AG04449 (cell line): Measurements from ENCODE around the gene DPP7.

ENCODE experiments used
- CTCF ChIA-PET: fragments of 350-600 bp; formaldehyde crosslinking; extraction: SDS; loops from one replicate; lab custom pipeline; 2021; ENCODE audit warnings: antibody characterized with exemption; lab: Yijun Ruan, JAX
- POLR2A ChIA-PET: fragments of 400-600, 350-600 bp; formaldehyde crosslinking; extraction: SDS; loops from one replicate; lab custom pipeline; 2020; ENCODE audit warnings: antibody characterized with exemption, inconsistent platforms; lab: Yijun Ruan, JAX
- DNase-seq: peaks from one replicate; pipeline ENCODE4 v3.0.0-alpha.2; 2010; ENCODE audit warnings: low read depth, low spot score
- H3K4me3 ChIP-seq: 2 replicates; pipeline ENCODE4 v1.5.1; 2011; ENCODE audit warnings: low read depth, mild to moderate bottlenecking, control low read depth, low read length
- TF ChIP-seq, protein P1 (sequence below): IDR thresholded peaks from one replicate; pipeline ENCODE4 v1.5.1; 2011; ENCODE audit warnings: mild to moderate bottlenecking, moderate library complexity, low read length, control low read depth, inconsistent platforms; ENCODE audit not compliant: insufficient read depth; ENCODE audit errors: missing control alignments

The DPP7 gene

DNA sequence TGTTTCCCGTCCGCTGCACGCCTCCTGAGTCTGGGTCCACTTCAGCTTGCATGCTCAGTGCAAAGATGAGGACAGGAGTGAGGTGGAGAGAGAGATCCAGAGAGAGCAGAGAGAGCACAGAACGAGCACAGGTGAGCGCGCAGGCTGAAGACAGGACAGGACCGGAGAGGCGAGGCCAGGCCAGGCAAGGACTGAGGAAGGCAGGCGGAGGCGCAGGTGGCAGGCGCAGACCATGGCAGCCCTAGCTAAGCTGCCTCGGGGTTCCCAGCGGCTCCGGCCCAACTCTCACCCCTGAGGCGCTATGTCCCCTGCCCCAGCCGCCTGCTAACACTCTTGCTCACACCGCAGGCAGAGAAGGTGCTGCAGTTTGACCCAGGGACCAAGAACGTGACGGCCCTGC, 34.1 kb upstream of the DPP7 start:
- ChIA-PET POLR2A (interaction anchor here (0.9 to 1.2 kb wide), 2 partner anchors 20 to 92 kb away, joined by 3 read pairs; partner anchors contain the start of gene TUBB4B), CTCF (interaction anchor here (1.1 kb wide), 1 partner anchor 28 kb away, joined by 3 read pairs; no protein-coding TSS in a partner anchor)
- H3K4me3 ChIP-seq: no peak overlapping the region
- no peak for DNase-seq
- TF ChIP-seq, protein P1, sequence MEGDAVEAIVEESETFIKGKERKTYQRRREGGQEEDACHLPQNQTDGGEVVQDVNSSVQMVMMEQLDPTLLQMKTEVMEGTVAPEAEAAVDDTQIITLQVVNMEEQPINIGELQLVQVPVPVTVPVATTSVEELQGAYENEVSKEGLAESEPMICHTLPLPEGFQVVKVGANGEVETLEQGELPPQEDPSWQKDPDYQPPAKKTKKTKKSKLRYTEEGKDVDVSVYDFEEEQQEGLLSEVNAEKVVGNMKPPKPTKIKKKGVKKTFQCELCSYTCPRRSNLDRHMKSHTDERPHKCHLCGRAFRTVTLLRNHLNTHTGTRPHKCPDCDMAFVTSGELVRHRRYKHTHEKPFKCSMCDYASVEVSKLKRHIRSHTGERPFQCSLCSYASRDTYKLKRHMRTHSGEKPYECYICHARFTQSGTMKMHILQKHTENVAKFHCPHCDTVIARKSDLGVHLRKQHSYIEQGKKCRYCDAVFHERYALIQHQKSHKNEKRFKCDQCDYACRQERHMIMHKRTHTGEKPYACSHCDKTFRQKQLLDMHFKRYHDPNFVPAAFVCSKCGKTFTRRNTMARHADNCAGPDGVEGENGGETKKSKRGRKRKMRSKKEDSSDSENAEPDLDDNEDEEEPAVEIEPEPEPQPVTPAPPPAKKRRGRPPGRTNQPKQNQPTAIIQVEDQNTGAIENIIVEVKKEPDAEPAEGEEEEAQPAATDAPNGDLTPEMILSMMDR: no peak

DNA sequence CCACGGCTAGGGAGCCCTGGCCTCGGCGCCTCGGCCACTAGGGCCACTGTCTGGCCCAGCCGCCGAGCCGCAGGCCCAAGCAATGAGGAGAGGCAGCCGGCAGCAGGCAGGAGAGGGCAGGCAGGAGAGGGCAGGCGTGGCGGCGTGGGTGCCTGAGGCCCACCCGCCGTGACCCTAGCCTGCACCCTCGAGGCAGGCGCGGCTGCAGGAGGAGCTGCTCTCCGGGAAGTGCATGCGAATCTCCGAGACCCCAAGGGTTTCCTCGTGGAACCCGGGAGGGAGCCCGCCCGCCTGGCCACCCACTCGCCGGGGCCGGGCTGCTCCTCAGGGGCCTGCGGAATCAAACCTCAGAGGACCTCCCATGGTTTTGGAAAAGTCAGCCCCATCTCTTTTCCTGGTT, 33.7 kb upstream of the DPP7 start:
- ChIA-PET POLR2A (interaction anchor here (0.9 kb wide), 1 partner anchor 93 kb away, joined by 3 read pairs; the partner anchor contains the start of gene TUBB4B), CTCF (no interaction called here)
- H3K4me3 ChIP-seq: no peak overlapping the region
- TF ChIP-seq, protein P1: no peak
- no peak for DNase-seq

DNA sequence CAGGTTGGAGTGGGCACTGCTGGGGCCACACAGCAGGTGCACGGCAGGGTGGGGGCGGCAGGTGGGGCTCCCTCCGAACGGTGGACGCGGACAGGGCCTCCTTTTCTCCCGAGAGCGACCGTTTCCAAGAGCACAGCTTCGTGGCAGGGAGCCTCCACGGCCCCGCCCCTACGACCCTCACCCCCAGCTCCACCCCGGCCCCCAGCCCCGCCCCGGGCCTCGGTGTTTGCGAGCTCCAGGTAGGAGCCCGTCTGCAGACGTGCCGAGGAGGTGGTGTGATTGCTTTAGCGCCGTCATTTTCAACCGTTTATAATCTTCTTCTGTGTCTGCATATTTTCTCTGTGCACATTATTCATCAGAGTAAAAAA, 33.2 kb upstream of the DPP7 start:
- ChIA-PET POLR2A (no interaction called here), CTCF (no interaction called here)
- no peak overlapping the region for H3K4me3 ChIP-seq
- TF ChIP-seq, protein P1: no peak
- DNase-seq: no peak

DNA sequence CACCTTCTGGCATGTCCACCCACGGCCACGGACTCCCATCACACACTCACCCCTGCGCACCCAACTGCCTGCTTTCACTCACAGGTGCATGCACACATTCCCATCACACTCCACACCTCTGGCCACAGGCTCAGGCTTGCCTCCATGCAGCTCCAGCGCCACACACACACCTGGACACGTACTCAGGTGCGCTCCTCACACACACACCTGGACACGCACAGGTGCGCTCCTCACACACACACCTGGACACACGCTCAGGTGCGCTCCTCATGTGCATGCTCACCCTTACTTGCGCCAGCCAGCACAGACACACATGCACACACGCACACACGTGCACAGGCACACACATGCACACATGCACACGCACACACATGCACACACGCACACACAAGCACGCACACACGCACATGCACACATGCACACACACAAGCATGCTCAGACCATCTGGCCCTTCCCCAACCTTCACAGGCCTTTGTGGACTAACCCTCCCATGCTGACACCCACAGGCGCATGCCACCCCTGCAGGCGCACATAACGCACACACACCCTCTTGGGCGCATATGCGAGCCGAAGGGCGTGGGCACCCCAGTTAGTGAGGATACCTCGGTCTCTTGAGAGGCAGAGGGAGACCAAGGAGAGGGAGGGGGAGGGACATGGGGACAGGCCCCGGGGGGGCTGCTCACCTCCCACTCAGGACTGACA, 32.7 kb upstream of the DPP7 start:
- no peak overlapping the region for H3K4me3 ChIP-seq
- TF ChIP-seq, protein P1: no peak
- ChIA-PET CTCF (no interaction called here), POLR2A (no interaction called here)
- DNase-seq: no peak

DNA sequence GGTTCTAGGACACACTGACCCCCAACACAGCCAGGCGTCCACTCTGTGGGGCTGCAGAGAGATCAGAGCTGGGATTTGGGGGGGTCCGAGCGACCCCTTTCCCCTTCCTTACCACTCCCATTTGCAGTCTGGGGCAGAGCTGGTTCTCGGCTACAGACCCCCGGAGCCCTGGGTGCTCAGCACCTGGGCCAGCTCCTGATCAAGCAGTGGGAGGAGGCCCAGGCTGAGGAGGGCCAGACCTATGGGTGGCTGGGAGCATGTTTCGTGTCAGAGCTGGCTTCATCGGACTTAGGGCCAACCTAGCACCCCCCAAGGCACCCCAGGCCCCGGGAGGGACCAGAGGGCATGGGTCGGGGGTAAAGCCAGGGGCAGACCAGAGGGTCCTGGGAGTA, 32.0 kb upstream of the DPP7 start:
- ChIA-PET CTCF (no interaction called here), POLR2A (no interaction called here)
- no peak for DNase-seq
- TF ChIP-seq, protein P1: no peak
- H3K4me3 ChIP-seq: no peak overlapping the region

DNA sequence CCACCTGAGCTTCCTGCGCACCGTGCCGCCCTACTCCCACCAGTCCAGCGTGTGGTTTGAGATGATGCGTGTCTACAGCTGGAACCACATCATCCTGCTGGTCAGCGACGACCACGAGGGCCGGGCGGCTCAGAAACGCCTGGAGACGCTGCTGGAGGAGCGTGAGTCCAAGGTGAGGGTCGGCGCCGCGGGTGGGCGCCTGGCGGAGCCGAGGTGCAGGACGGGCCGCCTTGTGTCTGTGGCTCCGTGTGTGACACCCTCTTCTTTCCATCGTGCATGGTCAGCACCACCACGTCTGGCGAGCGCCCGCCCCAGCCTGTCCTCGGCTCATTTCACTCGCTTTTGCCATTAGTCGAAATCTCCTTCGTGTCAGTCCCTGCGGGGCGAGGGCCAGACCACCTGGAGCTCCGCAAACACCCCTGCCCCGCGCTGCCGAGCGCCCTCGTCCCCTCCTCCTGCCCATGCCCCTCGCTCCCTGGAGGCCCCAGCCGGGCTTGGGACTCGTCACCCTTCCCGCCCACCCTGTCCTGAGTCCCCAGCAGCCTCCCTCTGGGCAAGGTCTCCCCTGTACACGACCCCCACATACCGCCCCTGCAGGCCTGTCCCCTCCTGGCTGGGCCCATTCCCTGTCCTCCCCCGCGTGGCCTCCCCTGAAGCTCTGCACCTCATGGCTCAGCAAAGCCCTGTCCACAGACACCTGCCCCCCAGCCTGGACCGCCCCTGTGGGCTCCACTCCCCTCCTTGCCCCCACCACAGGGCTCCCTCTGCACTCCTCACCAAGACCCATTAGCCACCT, 31.4 kb upstream of the DPP7 start:
- POLR2A ChIA-PET: no interaction called here
- H3K4me3 ChIP-seq: no peak overlapping the region
- no peak for DNase-seq
- CTCF ChIA-PET: no interaction called here
- TF ChIP-seq, protein P1: no peak
